GM18861 (cell line): ENCODE results near the gene CELA1.
A peak's percentile ranks its signal among the peaks of the same experiment; 100 is the strongest.

Experiments used
- ATAC-seq: cut with Tn5 transposase; IDR thresholded peaks from one replicate; pipeline ENCODE4 v1.9.1; 2021; ENCODE audit not compliant: unreplicated experiment

CELA1 gene

GRCh38 chr12:51377099-51377984 lies 30.9 kb upstream of the CELA1 start:
- ATAC-seq = no peak

- ATAC-seq = no peak
These were observed 28.4 kb upstream of the CELA1 start for GRCh38 chr12:51374856-51375255.

- ATAC-seq = no peak
These were observed 27.9 kb upstream of the CELA1 start for GRCh38 chr12:51374361-51374760.

- ATAC-seq = no peak
These were observed 26.7 kb upstream of the CELA1 start for GRCh38 chr12:51373187-51373586.

- no peak for ATAC-seq
These were observed 25.5 kb upstream of the CELA1 start for GRCh38 chr12:51372021-51372420.

GRCh38 chr12:51371295-51371953 lies 24.9 kb upstream of the CELA1 start:
- no peak for ATAC-seq

GRCh38 chr12:51370667-51371066 lies 24.2 kb upstream of the CELA1 start:
- ATAC-seq = no peak

- ATAC-seq = no peak
These were observed 23.1 kb upstream of the CELA1 start for GRCh38 chr12:51369581-51369980.

GRCh38 chr12:51368640-51369517 lies 22.4 kb upstream of the CELA1 start:
- peak; percentile 97 for ATAC-seq

- no peak for ATAC-seq
These were observed 18.8 kb upstream of the CELA1 start for GRCh38 chr12:51365276-51365675.

GRCh38 chr12:51364001-51364400 lies 17.5 kb upstream of the CELA1 start:
- ATAC-seq = no peak

GRCh38 chr12:51362747-51363342 lies 16.4 kb upstream of the CELA1 start:
- ATAC-seq = no peak

GRCh38 chr12:51362307-51362706 lies 15.8 kb upstream of the CELA1 start:
- ATAC-seq = no peak

GRCh38 chr12:51361161-51362016 lies 14.9 kb upstream of the CELA1 start:
- no peak for ATAC-seq

- no peak for ATAC-seq
These were observed 13.8 kb upstream of the CELA1 start for GRCh38 chr12:51360315-51360714.

- no peak for ATAC-seq
These were observed 13.4 kb upstream of the CELA1 start for GRCh38 chr12:51359851-51360250.

GRCh38 chr12:51358496-51358895 lies 12.0 kb upstream of the CELA1 start:
- ATAC-seq = no peak

GRCh38 chr12:51357374-51358047 lies 11.0 kb upstream of the CELA1 start:
- ATAC-seq = peak; percentile 50

- ATAC-seq = no peak
These were observed 5.5 kb upstream of the CELA1 start for GRCh38 chr12:51351913-51352532.
